PFSK-1 (cell line): ENCODE results near the gene WFIKKN1.

Source experiments
- FOXP2 ChIP-seq: optimal IDR thresholded peaks from 2 replicates; pipeline ENCODE3; 2011; ENCODE audit warnings: borderline replicate concordance, control low read depth, inconsistent platforms; ENCODE audit not compliant: insufficient read depth; ENCODE audit errors: extremely low read length, extremely low read depth
- POLR2AphosphoS5 ChIP-seq: IDR thresholded peaks from 2 replicates; pipeline ENCODE4 v1.6.1; 2012; ENCODE audit warnings: low read depth, mild to moderate bottlenecking, control low read depth, low read length, moderate library complexity
- REST ChIP-seq, 2 experiments: IDR thresholded peaks; 2 replicates each; pipeline versions ENCODE4 v1.6.1 to v1.8.0; 2011 to 2012; ENCODE audit warnings: low read depth in 2 of 2, low read length in 2 of 2, control low read depth in 1 of 2, inconsistent platforms in 1 of 2, mild to moderate bottlenecking in 1 of 2, moderate library complexity in 1 of 2; ENCODE audit not compliant: insufficient read depth in 1 of 2
- SIN3A ChIP-seq: IDR thresholded peaks from 2 replicates; pipeline ENCODE4 v1.6.1; 2012; ENCODE audit warnings: mild to moderate bottlenecking, low read length, moderate library complexity, borderline replicate concordance; ENCODE audit not compliant: insufficient read depth
- TAF1 ChIP-seq: IDR thresholded peaks from 2 replicates; pipeline ENCODE4 v1.6.1; 2012; ENCODE audit warnings: low read length, control low read depth, borderline replicate concordance; ENCODE audit not compliant: insufficient read depth

WFIKKN1 gene

GRCh38 chr16:593406-593805 lies 37.4 kb upstream of the WFIKKN1 start:
- TF ChIP-seq SIN3A (no peak), POLR2AphosphoS5 (no peak)

- TF ChIP-seq POLR2AphosphoS5 (no peak), REST (IDR thresholded peaks at IDR 0.05; ENCODE audit: insufficient read depth in 1 of 2, low read depth in 2 of 2, low read length in 2 of 2) (no peak), FOXP2 (no peak)
Measured at GRCh38 chr16:593807-594206, 37.0 kb upstream of the WFIKKN1 start.

- TF ChIP-seq REST (IDR thresholded peaks at IDR 0.05; ENCODE audit: insufficient read depth in 1 of 2, low read depth in 2 of 2, low read length in 2 of 2) (no peak), POLR2AphosphoS5 (no peak), TAF1 (no peak), FOXP2 (no peak), SIN3A (no peak)
Measured at GRCh38 chr16:595094-595528, 35.7 kb upstream of the WFIKKN1 start.

DNA sequence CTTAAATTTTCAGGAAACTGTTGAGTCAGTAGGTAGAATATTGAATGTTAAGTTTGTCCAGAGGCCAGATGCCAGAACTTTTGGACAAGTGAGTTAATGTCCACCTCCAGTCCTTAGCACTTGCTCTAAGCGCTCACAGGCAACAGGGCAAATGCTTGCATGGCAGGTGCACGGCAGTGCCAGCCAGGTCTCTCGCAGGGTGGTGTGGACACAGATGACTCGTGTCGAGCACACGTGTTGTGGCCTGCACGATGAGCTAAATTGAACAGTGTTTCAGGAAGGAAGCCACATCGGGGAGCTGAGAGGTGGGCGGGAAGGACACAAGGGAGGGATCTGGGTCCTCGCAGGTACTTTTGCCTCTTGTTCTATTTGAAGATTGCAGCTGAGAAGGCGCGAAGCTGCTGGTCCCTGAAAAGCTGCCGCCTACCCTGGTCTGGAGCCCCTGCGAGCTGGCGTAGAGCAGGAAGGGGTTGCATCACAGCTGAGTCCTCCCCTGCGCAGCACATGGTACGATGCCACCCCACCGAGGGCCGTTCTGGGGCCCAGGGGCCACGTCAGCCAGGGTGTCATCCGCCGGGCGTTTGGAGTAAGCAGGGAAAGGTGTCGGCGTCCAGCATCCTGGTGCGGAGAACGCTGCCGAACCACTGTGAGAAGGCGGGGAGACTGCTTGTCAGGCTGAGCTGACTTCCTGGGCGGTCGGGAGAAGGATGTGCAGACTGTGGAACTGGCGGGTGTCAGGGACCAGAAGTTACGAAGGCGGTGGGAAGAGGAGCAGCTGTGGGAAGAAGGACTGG lies 34.6 kb upstream of the WFIKKN1 start:
- TF ChIP-seq SIN3A (no peak), REST (IDR thresholded peaks at IDR 0.05; ENCODE audit: insufficient read depth in 1 of 2, low read depth in 2 of 2, low read length in 2 of 2) (no peak), FOXP2 (no peak), TAF1 (no peak), POLR2AphosphoS5 (no peak)

DNA sequence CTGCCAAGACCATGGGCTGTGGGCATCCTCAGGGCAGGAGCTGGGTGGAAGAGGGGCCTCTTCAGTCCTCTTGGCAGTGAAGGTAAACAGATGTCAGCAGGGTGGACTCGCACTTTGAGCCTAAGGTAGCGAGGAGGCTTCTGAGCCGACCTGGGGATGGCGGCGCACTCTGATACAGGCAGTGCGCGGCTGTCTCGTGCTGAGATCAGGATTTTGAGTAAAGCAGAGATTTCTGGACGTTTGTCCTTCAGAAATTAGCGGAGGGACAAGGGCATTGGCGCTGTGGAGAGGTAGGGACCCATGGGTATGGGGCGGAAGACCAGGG lies 34.1 kb upstream of the WFIKKN1 start:
- TF ChIP-seq SIN3A = no peak
- TF ChIP-seq TAF1 = no peak
- TF ChIP-seq FOXP2 = no peak
- no peak for TF ChIP-seq REST (IDR thresholded peaks at IDR 0.05; ENCODE audit: insufficient read depth in 1 of 2, low read depth in 2 of 2, low read length in 2 of 2)
- TF ChIP-seq POLR2AphosphoS5 = no peak
